ENCODE results near the gene CDH4. TPM values are rescaled to one million over a fixed set of nuclear protein-coding genes. Genes with fewer than 3 reads are reported as not detected.

CDH4 gene
- total and polyA plus RNA-seq, 2 of the 8 experiments (the other 6 are each of a cell fraction or from before 2014, with no cell fraction given): 4.3 to 7.9 TPM

- TF ChIP-seq KDM4A (IDR thresholded peaks at IDR 0.05; ENCODE audit: low read depth, low read length, severe bottlenecking): no peak
- no peak for TF ChIP-seq CHD1 (IDR thresholded peaks at IDR 0.05; ENCODE audit: low read depth, low read length)
- TF ChIP-seq CEBPB (IDR thresholded peaks at IDR 0.05; ENCODE audit: low read depth, low read length): no peak
- TF ChIP-seq BACH1 (IDR thresholded peaks at IDR 0.05; ENCODE audit: low read length): peak; percentile 96
- no peak for TF ChIP-seq ATF3 (IDR thresholded peaks at IDR 0.05; ENCODE audit: insufficient read depth, low read depth, low read length)
- no peak for TF ChIP-seq PHF8 (conservative IDR thresholded peaks at IDR 0.05; ENCODE audit: low read depth, low read length)
- TF ChIP-seq ZNF274 (IDR thresholded peaks at IDR 0.05; ENCODE audit: borderline replicate concordance, extremely low read depth, low read length): no peak
- no peak for TF ChIP-seq HDAC2 (IDR thresholded peaks at IDR 0.05; ENCODE audit: borderline replicate concordance in 1 of 2, low read depth in 2 of 2, low read length in 2 of 2)
- TF ChIP-seq EP300 (IDR thresholded peaks at IDR 0.05; ENCODE audit: borderline replicate concordance in 1 of 2, low read depth in 2 of 2, low read length in 2 of 2): no peak
- no peak for TF ChIP-seq RXRA (IDR thresholded peaks at IDR 0.05; ENCODE audit: insufficient read depth, low read depth, low read length)
- no peak for TF ChIP-seq ATF2 (IDR thresholded peaks at IDR 0.05; ENCODE audit: low read length)
- TF ChIP-seq BCL11A (IDR thresholded peaks at IDR 0.05; ENCODE audit: low read depth in 2 of 2, low read length in 2 of 2): no peak
- TF ChIP-seq RFX5 (IDR thresholded peaks at IDR 0.05; ENCODE audit: borderline replicate concordance, low read depth, low read length): no peak
- TF ChIP-seq YY1 (IDR thresholded peaks at IDR 0.05; ENCODE audit: low read depth, low read length): 0 out of 2 replicates have a peak, but pooled peaks have one; percentile 7
- TF ChIP-seq CBX8 (IDR thresholded peaks at IDR 0.05; ENCODE audit: borderline replicate concordance, low read depth, low read length): no peak
- TF ChIP-seq JUN (IDR thresholded peaks at IDR 0.05; ENCODE audit: low read depth, low read length): no peak
- TF ChIP-seq JUND (IDR thresholded peaks at IDR 0.05; ENCODE audit: low read length): no peak
- TF ChIP-seq HDAC6 (IDR thresholded peaks at IDR 0.05; ENCODE audit: low read depth, low read length): no peak
- TF ChIP-seq CREB1 (IDR thresholded peaks at IDR 0.05): 0 out of 2 replicates have a peak, but pooled peaks have one; percentile 12
- TF ChIP-seq EZH2 (IDR thresholded peaks at IDR 0.05; ENCODE audit: low read depth, low read length, severe bottlenecking): no peak
- TF ChIP-seq SIRT6 (IDR thresholded peaks at IDR 0.05; ENCODE audit: low read length): no peak
Measured at GRCh38 chr20:61437280-61438206, 185.5 kb downstream of the CDH4 start (continued).

Data from H1 (cell line).